NK-92 (cell line): ENCODE data around the gene OR2AG1.
"Not testable (repeated sequence)": the region's sequence is repeated elsewhere in the genome, so short reads cannot be mapped to it uniquely, and the experiment has no call there.

Source experiments
- DNase-seq: peaks from one replicate; lab custom pipeline; 2025; ENCODE audit not compliant: unreplicated experiment; lab: John Stamatoyannopoulos, UW

Gene OR2AG1

DNA sequence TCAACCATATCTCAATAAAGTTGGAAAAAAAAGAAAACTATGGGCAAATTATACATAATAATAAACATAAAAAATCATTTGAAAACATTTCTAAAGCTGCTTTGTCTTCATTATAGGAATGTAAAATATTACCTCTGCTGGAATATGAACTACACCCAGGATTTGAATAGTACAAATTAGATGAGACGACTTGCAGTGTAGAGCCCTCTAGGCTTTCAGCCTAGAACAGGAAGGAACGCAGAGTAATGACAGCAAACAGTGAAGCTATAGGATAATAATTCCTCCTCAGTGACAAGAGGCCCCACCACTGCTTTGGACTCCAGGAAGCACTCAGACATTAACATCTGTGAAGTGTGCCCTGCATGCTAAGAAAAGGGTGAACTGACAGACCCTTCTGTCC, 7.7 kb downstream of the OR2AG1 start:
- no peak for DNase-seq

GRCh38 chr11:6794639-6795038, 11.8 kb downstream of the OR2AG1 start:
- DNase-seq, result no peak

- DNase-seq, result no peak
These were observed 16.6 kb downstream of the OR2AG1 start, which contains the start of gene OR6A2 for GRCh38 chr11:6799402-6799801. Gene OR6A2, minus strand, starts transcription at chr11:6799689. Its CDS starts 3,981 bp downstream, at chr11:6795708.

GRCh38 chr11:6801075-6801474, 18.3 kb downstream of the OR2AG1 start:
- DNase-seq, result not testable (repeated sequence)

DNA sequence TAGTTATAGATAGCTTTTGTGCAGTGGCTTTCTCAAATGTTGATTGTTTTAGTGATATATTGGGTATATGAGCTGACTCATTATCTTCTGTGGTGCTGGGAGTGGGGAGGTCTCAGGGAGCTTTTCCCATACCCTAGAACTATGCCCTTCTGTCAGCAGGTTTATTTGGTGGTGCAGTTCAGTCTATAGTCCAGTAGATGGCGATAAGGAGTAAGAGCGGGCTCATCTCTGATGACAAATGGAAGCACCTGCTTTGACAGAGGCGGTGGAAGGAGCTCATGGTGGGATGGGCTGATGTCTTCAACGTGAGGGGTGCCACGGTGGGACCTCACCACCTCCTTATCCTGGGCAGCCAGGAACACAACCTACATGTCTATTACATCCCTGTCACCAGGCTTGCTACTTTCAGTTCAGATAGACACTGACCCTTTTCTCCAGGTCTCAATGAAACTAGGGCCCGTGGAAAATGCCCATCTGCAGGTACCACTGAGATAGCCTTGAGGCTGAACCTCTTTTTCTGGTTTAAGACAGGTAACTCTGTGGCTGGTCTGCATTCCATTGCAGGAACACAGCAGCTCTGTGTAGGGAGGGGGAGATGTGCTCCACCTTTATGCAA, 29.7 kb downstream of the OR2AG1 start:
- DNase-seq, result no peak

GRCh38 chr11:6813656-6814055, 30.8 kb downstream of the OR2AG1 start:
- no peak for DNase-seq

DNA sequence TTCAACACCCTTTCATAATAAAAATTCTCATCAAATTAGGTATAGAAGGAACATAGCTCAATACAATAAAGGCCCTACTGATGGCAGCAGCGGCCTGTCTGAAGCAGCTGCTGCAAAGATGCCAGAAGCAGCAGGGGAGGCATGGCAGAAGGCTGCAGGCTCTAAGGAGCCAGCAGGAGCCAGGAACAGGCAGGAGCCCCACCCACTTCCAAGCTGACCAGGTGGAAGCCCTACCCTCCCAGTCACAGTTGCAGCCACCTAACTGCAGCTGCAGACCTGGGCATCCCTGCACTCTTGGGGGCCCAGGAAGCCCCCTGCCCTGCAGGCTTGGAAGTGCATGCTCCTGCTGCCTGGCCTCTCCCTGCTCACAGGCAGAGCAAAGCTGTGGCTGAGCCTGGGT, 34.9 kb downstream of the OR2AG1 start:
- no peak for DNase-seq

DNA sequence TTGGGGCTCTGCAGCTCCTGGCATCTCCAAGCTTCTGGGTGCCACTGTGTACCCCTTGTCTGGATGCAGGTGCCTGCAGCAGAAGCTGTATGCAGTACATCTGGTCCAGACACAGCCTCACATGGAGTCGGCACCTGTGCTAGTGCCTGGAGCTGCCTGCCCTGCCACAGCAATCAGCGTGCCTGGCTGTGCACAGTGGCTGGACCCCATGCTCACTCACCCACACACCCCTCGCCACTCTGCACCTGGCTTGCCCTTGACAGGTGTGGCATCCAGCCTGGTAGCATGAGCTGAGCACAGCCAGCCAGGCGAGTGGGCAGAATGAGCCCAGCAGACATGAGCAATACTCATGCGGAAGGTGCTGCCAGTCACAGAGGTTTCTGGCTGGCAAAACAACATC, 36.1 kb downstream of the OR2AG1 start:
- DNase-seq, result no peak

GRCh38 chr11:6824136-6824823, 41.5 kb downstream of the OR2AG1 start:
- DNase-seq, result no peak

DNA sequence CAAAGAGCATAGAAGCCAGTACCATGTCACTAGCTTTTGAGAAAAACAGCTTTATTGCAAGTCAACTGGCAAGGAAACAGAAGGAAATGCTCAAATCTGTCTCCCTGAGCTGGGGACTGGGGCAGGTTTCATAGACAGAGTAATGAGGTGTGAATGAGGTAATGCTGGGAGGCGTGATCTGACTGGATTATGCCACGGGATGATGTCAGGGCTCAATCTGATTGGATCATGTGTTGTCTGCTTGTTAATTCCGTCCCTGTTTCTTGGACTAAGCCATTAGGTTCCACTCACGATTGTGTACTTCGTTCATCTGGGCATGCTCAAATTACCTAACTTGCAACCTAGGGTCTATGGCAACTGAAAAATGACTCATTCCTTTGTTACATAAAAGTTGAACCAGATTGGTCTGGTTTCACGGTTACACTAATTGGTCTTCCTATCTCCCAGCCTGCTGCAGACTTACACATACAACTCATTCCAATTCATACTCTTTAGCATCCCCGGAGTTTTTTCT, 42.5 kb downstream of the OR2AG1 start:
- DNase-seq, result no peak

GRCh38 chr11:6828103-6828502, 45.3 kb downstream of the OR2AG1 start:
- DNase-seq, result no peak

DNA sequence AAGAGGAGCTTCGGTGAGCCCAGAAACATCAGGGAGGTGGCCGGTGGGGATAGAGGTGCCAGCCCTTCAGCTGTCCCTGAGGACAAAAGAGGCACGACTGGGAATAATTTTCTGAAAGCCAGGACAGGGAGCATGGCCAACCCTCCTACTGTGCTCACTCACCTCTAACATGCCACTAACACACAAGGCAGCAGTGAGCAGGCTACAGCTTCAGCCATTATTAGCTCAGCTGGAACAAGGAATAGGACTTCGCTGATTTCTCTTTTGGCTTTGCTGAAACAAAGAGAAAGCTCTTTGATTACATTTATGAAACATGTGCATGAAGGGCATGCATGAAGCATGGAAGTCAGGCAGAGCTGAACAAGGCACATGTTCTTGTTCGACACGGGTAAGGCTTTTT, 50.5 kb downstream of the OR2AG1 start:
- no peak for DNase-seq

- no peak for DNase-seq
These were observed 51.2 kb downstream of the OR2AG1 start for GRCh38 chr11:6834021-6834420.
